Activated gamma-delta T cell treated with anti-CD3 and anti-CD28 coated beads, Interleukin-2, amount 50 U/mL, for 16 hours (primary cell): ENCODE data around the gene CABCOCO1.

ENCODE experiments used
- DNase-seq: peaks from one replicate; pipeline ENCODE4 v3.0.0-alpha.2; 2020; ENCODE audit warnings: low read depth

CABCOCO1 gene

GRCh38 chr10:61662794-61663259, at the start of gene CABCOCO1:
CABCOCO1 (plus strand) TSS chr10:61662929; CDS start chr10:61662973, 44 bp downstream.
- no peak for DNase-seq

GRCh38 chr10:61613665-61614064, 49.1 kb upstream of the CABCOCO1 start:
- DNase-seq: no peak

- no peak for DNase-seq
Measured at GRCh38 chr10:61616611-61617010, 46.1 kb upstream of the CABCOCO1 start.

GRCh38 chr10:61617180-61617579, 45.5 kb upstream of the CABCOCO1 start:
- DNase-seq: no peak

- DNase-seq: no peak
Measured at GRCh38 chr10:61617586-61617985, 45.1 kb upstream of the CABCOCO1 start.

- no peak for DNase-seq
Measured at GRCh38 chr10:61618388-61618961, 44.3 kb upstream of the CABCOCO1 start.

GRCh38 chr10:61620506-61620905, 42.2 kb upstream of the CABCOCO1 start:
- DNase-seq: no peak

- no peak for DNase-seq
Measured at GRCh38 chr10:61621605-61622051, 41.1 kb upstream of the CABCOCO1 start.

GRCh38 chr10:61623161-61623560, 39.6 kb upstream of the CABCOCO1 start:
- DNase-seq: no peak

GRCh38 chr10:61626209-61626608, 36.5 kb upstream of the CABCOCO1 start:
- no peak for DNase-seq

GRCh38 chr10:61627266-61627665, 35.5 kb upstream of the CABCOCO1 start:
- no peak for DNase-seq

- no peak for DNase-seq
Measured at GRCh38 chr10:61628151-61628874, 34.4 kb upstream of the CABCOCO1 start.

- no peak for DNase-seq
Measured at GRCh38 chr10:61628875-61629513, 33.7 kb upstream of the CABCOCO1 start.

- DNase-seq: no peak
Measured at GRCh38 chr10:61629576-61629975, 33.2 kb upstream of the CABCOCO1 start.

- no peak for DNase-seq
Measured at GRCh38 chr10:61632057-61632670, 30.6 kb upstream of the CABCOCO1 start.

GRCh38 chr10:61633665-61634064, 29.1 kb upstream of the CABCOCO1 start:
- DNase-seq: no peak

GRCh38 chr10:61634746-61635145, 28.0 kb upstream of the CABCOCO1 start:
- DNase-seq: no peak

- no peak for DNase-seq
Measured at GRCh38 chr10:61635471-61635870, 27.3 kb upstream of the CABCOCO1 start.

- no peak for DNase-seq
Measured at GRCh38 chr10:61635932-61636331, 26.8 kb upstream of the CABCOCO1 start.

GRCh38 chr10:61639952-61640351, 22.8 kb upstream of the CABCOCO1 start:
- no peak for DNase-seq

GRCh38 chr10:61640856-61641255, 21.9 kb upstream of the CABCOCO1 start:
- DNase-seq: no peak

- no peak for DNase-seq
Measured at GRCh38 chr10:61642150-61642571, 20.6 kb upstream of the CABCOCO1 start.

GRCh38 chr10:61642676-61643075, 20.1 kb upstream of the CABCOCO1 start:
- DNase-seq: no peak
